ENCODE measurements around the gene GPER1. TPM values are rescaled to one million over a fixed set of nuclear protein-coding genes. Genes with fewer than 3 reads are reported as not detected.
A peak's percentile ranks its signal among the peaks of the same experiment; 100 is the strongest.

Gene GPER1
- total RNA-seq, 1 experiment from 2014 or later: not detected

DNA sequence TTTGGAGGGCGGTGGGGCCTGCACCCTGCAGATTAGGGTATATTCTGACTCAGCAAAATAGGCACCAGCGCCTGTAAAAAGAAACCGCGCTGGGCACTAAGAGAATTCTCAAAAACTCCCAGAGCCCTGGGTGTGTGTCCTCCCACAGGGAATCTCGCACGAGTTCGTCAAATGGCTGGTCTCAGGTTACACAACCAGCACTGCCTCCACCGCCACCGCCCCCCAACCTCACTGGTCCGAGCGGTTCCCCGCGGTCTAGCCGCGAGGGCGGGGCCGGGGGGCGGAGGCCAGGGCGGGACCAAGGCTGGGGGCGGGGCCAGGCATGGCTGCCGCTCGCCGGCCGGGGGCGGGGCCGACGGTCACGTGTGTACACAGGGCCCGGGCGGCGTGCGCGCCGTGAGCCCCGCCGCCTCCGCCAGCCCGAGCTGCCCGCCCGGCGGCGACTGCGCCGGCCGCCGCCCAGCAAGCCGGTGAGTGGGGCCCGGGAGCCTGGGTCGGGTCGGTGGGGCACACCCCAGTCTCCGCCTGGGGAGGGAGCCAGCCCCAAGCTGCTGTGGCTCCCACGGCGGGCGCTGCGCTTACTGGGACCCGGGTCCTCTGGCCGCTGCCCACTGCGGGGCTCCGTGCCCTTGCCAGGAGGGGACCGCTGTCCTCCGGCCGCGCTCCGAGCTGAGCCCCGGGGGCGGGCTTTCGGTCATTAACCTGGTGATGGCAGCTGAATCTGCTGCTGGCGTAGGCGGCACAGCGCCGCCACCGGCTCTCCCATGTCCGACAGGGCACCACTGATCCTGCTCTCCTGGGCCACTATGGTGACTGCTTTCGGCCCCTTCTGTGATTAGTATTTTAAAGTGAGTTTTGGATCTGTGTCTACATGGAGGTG, 43.5 kb upstream of the GPER1 start, which contains the start of gene GPR146:
TSS of gene GPR146 (plus strand) at position 358 of the 880 bp plus-strand sequence. CDS start 12,970 bp downstream, outside the sequence.
- no peak within 1 kb of the TSS for H4K91ac ChIP-seq (ENCODE audit: insufficient read length, low read depth, low read length)
- H2AK5ac ChIP-seq (ENCODE audit: insufficient read length, low read length): no peak within 1 kb of the TSS
- H4K5ac ChIP-seq (ENCODE audit: insufficient read length, low read depth, low read length): no peak within 1 kb of the TSS
- peak; percentile 97 for DNase-seq
- no peaks in the 10 kb centered on the region; the same call in 1 of the 2 replicates for H3K27me3 Mint-ChIP-seq (ENCODE audit: low read depth)
- H3K14ac ChIP-seq (ENCODE audit: insufficient read depth, low read length): no peak within 1 kb of the TSS; the same call in 1 of the 2 replicates
- H3K9me3 Mint-ChIP-seq: no peaks in the 10 kb centered on the region; a peak in 1 of 5 replicates
- H3K18ac ChIP-seq (ENCODE audit: insufficient read length, low read depth, low read length): no peak within 1 kb of the TSS
- no peak within 1 kb of the TSS for H3K4ac ChIP-seq (ENCODE audit: low read depth, low read length)
- no peaks in the 10 kb centered on the region for H3K36me3 Mint-ChIP-seq (ENCODE audit: insufficient read depth in 1 of 3, low read depth in 3 of 3)
- H2BK5ac ChIP-seq (ENCODE audit: insufficient read length, low read length): no peak within 1 kb of the TSS
- peaks cover 4% of the 10 kb centered on the region; the same call in 1 of the 2 replicates for H3K4me1 ChIP-seq (ENCODE audit: insufficient read depth, low read length)
- TF ChIP-seq, protein P1, sequence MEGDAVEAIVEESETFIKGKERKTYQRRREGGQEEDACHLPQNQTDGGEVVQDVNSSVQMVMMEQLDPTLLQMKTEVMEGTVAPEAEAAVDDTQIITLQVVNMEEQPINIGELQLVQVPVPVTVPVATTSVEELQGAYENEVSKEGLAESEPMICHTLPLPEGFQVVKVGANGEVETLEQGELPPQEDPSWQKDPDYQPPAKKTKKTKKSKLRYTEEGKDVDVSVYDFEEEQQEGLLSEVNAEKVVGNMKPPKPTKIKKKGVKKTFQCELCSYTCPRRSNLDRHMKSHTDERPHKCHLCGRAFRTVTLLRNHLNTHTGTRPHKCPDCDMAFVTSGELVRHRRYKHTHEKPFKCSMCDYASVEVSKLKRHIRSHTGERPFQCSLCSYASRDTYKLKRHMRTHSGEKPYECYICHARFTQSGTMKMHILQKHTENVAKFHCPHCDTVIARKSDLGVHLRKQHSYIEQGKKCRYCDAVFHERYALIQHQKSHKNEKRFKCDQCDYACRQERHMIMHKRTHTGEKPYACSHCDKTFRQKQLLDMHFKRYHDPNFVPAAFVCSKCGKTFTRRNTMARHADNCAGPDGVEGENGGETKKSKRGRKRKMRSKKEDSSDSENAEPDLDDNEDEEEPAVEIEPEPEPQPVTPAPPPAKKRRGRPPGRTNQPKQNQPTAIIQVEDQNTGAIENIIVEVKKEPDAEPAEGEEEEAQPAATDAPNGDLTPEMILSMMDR (conservative IDR thresholded peaks at IDR 0.05): peak; percentile 76
- no peaks in the 10 kb centered on the region for H3K79me2 ChIP-seq (ENCODE audit: insufficient read depth, low read length)
- no peak within 1 kb of the TSS for H2BK120ac ChIP-seq (ENCODE audit: low read depth, low read length, poor library complexity, severe bottlenecking)
- peak within 1 kb of the TSS; percentile 17 for H3K9ac ChIP-seq (ENCODE audit: extremely low read depth, insufficient read length, low read length)
- no peak within 1 kb of the TSS for H3K23ac ChIP-seq (ENCODE audit: insufficient read length, low read depth, low read length)
- H2BK12ac ChIP-seq (ENCODE audit: insufficient read length, low read depth, low read length): no peak within 1 kb of the TSS
- H4K20me1 ChIP-seq (ENCODE audit: control insufficient read depth, insufficient read depth, insufficient read length): no peaks in the 10 kb centered on the region
- peak within 1 kb of the TSS; percentile 6 for H3K27ac ChIP-seq (ENCODE audit: insufficient read length, low read depth, low read length)
- H3T11ph ChIP-seq (ENCODE audit: low read length): no peak within 1 kb of the TSS
- peaks cover 5% of the 10 kb centered on the region for H3K23me2 ChIP-seq (ENCODE audit: insufficient read length, low read depth, low read length, poor library complexity, severe bottlenecking)
- H3K4me3 Mint-ChIP-seq: peak within 1 kb of the TSS; percentile 61 to 86
- H2BK15ac ChIP-seq (ENCODE audit: low read depth, low read length): no peak within 1 kb of the TSS
- H3K27ac Mint-ChIP-seq: peak within 1 kb of the TSS; percentile 79 to 94 (median 89)
- no peaks in the 10 kb centered on the region for H3K79me1 ChIP-seq (ENCODE audit: insufficient read depth, low read depth, low read length, poor library complexity, severe bottlenecking)
- H3K56ac ChIP-seq (ENCODE audit: insufficient read length, low read depth, low read length): no peak within 1 kb of the TSS
- no peak within 1 kb of the TSS for H4K8ac ChIP-seq (replicated peaks; ENCODE audit: insufficient read length, low read depth, low read length)
- H3K4me1 Mint-ChIP-seq: peaks cover 36 to 59% of the 10 kb centered on the region in 2 experiments
- H2AFZ ChIP-seq (ENCODE audit: low read length): no peak within 1 kb of the TSS
- no peaks in the 10 kb centered on the region for H3K9me3 ChIP-seq (ENCODE audit: control insufficient read depth, low read depth, low read length)
- H3K4me2 ChIP-seq (ENCODE audit: insufficient read depth, insufficient read length, low read length): peak within 1 kb of the TSS; percentile 56
- WGBS (ENCODE audit: extremely low coverage, insufficient read length, low lambda C conversion rate): no CpG with 5 or more reads among the region's 74 CpGs
- no peak within 1 kb of the TSS for H2BK20ac ChIP-seq (ENCODE audit: low read depth, low read length, poor library complexity, severe bottlenecking)
- H3K27me3 ChIP-seq (ENCODE audit: insufficient read depth, low read length): no peaks in the 10 kb centered on the region

All from H9 (cell line).